ENCODE data around the gene MAPK1IP1L.

DNA sequence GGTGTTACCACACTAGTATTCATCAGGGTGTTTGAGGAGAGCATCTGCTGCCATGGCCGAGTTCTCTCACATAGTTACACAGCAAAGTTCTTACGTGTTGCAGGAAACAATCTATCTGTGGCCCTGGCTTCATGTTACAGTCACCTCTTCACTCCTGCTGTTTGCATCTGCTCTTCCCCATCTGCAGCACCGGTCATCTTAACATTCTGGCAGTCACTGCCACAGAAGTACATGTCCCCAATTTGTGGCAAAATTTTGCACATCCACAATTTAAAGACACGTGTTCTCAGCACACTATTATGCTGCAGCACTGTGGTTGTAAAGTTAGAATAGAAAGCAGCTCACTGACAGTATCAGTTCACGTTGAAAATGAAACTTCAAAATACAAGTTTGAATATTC is 23.2 kb downstream of the MAPK1IP1L start:
- TF ChIP-seq, protein P1, sequence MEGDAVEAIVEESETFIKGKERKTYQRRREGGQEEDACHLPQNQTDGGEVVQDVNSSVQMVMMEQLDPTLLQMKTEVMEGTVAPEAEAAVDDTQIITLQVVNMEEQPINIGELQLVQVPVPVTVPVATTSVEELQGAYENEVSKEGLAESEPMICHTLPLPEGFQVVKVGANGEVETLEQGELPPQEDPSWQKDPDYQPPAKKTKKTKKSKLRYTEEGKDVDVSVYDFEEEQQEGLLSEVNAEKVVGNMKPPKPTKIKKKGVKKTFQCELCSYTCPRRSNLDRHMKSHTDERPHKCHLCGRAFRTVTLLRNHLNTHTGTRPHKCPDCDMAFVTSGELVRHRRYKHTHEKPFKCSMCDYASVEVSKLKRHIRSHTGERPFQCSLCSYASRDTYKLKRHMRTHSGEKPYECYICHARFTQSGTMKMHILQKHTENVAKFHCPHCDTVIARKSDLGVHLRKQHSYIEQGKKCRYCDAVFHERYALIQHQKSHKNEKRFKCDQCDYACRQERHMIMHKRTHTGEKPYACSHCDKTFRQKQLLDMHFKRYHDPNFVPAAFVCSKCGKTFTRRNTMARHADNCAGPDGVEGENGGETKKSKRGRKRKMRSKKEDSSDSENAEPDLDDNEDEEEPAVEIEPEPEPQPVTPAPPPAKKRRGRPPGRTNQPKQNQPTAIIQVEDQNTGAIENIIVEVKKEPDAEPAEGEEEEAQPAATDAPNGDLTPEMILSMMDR (conservative IDR thresholded peaks at IDR 0.05; ENCODE audit: low read depth, low read length) = no peak
- TF ChIP-seq EZH2 (IDR thresholded peaks at IDR 0.05; ENCODE audit: low read length, unreplicated experiment) = no peak

All from PC-3 (cell line).